H9 (cell line): ENCODE data around the gene YPEL1. TPM values are rescaled to one million over a fixed set of nuclear protein-coding genes. Genes with fewer than 3 reads are reported as not detected.

Source experiments
- DNase-seq: peaks from one replicate; pipeline ENCODE4 v3.0.0-alpha.2; 2017
- H2AFZ ChIP-seq: one replicate; pipeline ENCODE4 v1.6.1; 2013; ENCODE audit warnings: mild to moderate bottlenecking, low read length, control low read depth, moderate library complexity
- H2AK5ac ChIP-seq: 2 replicates; pipeline ENCODE4 v1.6.1; 2013; ENCODE audit warnings: low read length, control low read depth, mixed read lengths; ENCODE audit not compliant: insufficient read length
- H2BK120ac ChIP-seq: one replicate; pipeline ENCODE4 v1.6.1; 2013; ENCODE audit warnings: low read depth, mild to moderate bottlenecking, low read length, control low read depth, inconsistent platforms; ENCODE audit not compliant: poor library complexity, severe bottlenecking
- H2BK12ac ChIP-seq: 2 replicates; pipeline ENCODE4 v1.6.1; 2013; ENCODE audit warnings: low read length, control low read depth, mixed read lengths, low read depth; ENCODE audit not compliant: insufficient read length
- H2BK15ac ChIP-seq: 2 replicates; pipeline ENCODE4 v1.6.1; 2013; ENCODE audit warnings: low read depth, low read length, control low read depth
- H2BK20ac ChIP-seq: one replicate; pipeline ENCODE4 v1.6.1; 2013; ENCODE audit warnings: low read depth, mild to moderate bottlenecking, low read length, control low read depth, inconsistent platforms; ENCODE audit not compliant: poor library complexity, severe bottlenecking
- H2BK5ac ChIP-seq: 2 replicates; pipeline ENCODE4 v1.6.1; 2013; ENCODE audit warnings: low read length, control low read depth, mixed read lengths; ENCODE audit not compliant: insufficient read length
- H3K14ac ChIP-seq: 2 replicates; pipeline ENCODE4 v1.6.1; 2013; ENCODE audit warnings: low read length, control low read depth; ENCODE audit not compliant: insufficient read depth
- H3K18ac ChIP-seq: 2 replicates; pipeline ENCODE4 v1.6.1; 2013; ENCODE audit warnings: low read depth, mild to moderate bottlenecking, mixed read lengths, low read length, control low read depth; ENCODE audit not compliant: insufficient read length
- H3K23ac ChIP-seq: 2 replicates; pipeline ENCODE4 v1.6.1; 2013; ENCODE audit warnings: low read length, control low read depth, mixed read lengths, low read depth; ENCODE audit not compliant: insufficient read length
- H3K23me2 ChIP-seq: 2 replicates; pipeline ENCODE4 v1.6.1; 2013; ENCODE audit warnings: low read depth, mild to moderate bottlenecking, mixed read lengths, low read length, control low read depth; ENCODE audit not compliant: insufficient read length, poor library complexity, severe bottlenecking
- H3K27ac ChIP-seq: 2 replicates; pipeline ENCODE4 v1.5.1; 2013; ENCODE audit warnings: low read length, control low read depth, mixed read lengths, low read depth; ENCODE audit not compliant: insufficient read length
- H3K27me3 ChIP-seq: 2 replicates; pipeline ENCODE4 v1.6.1; 2013; ENCODE audit warnings: low read length, control low read depth, inconsistent platforms; ENCODE audit not compliant: insufficient read depth
- H3K4ac ChIP-seq: 2 replicates; pipeline ENCODE4 v1.6.1; 2013; ENCODE audit warnings: low read depth, mild to moderate bottlenecking, control low read depth, inconsistent platforms, low read length, moderate library complexity
- H3K4me1 ChIP-seq: 2 replicates; pipeline ENCODE4 v1.6.1; 2013; ENCODE audit warnings: low read length, control low read depth, inconsistent platforms; ENCODE audit not compliant: insufficient read depth
- H3K4me2 ChIP-seq: 2 replicates; pipeline ENCODE4 v1.6.1; 2013; ENCODE audit warnings: low read length, control low read depth, mixed read lengths; ENCODE audit not compliant: insufficient read length, insufficient read depth
- H3K56ac ChIP-seq: 2 replicates; pipeline ENCODE4 v1.6.1; 2013; ENCODE audit warnings: low read depth, mild to moderate bottlenecking, mixed read lengths, low read length, control low read depth; ENCODE audit not compliant: insufficient read length
- H3K79me1 ChIP-seq: 2 replicates; pipeline ENCODE4 v1.6.1; 2013; ENCODE audit warnings: low read depth, mild to moderate bottlenecking, moderate library complexity, low read length, control low read depth, inconsistent platforms; ENCODE audit not compliant: insufficient read depth, poor library complexity, severe bottlenecking
- H3K79me2 ChIP-seq: 2 replicates; pipeline ENCODE4 v1.6.1; 2013; ENCODE audit warnings: low read length, control low read depth, inconsistent platforms; ENCODE audit not compliant: insufficient read depth
- H3K9ac ChIP-seq: 2 replicates; pipeline ENCODE4 v1.6.1; 2013; ENCODE audit warnings: low read length, control low read depth, mixed read lengths; ENCODE audit not compliant: insufficient read length; ENCODE audit errors: extremely low read depth
- H3K9me3 ChIP-seq: one replicate; pipeline ENCODE4 v1.6.1; 2013; ENCODE audit warnings: low read depth, low read length, inconsistent platforms; ENCODE audit not compliant: control insufficient read depth
- H3T11ph ChIP-seq: one replicate; pipeline ENCODE4 v1.6.1; 2013; ENCODE audit warnings: mild to moderate bottlenecking, low read length, control low read depth, inconsistent platforms
- H4K20me1 ChIP-seq: one replicate; pipeline ENCODE4 v1.6.1; 2013; ENCODE audit not compliant: control insufficient read depth, insufficient read length, insufficient read depth
- H4K5ac ChIP-seq: 2 replicates; pipeline ENCODE4 v1.6.1; 2013; ENCODE audit warnings: low read depth, mild to moderate bottlenecking, mixed read lengths, low read length, control low read depth; ENCODE audit not compliant: insufficient read length
- H4K8ac ChIP-seq: replicated peaks from 2 replicates; pipeline ENCODE4 v1.6.1; 2013; ENCODE audit warnings: low read length, control low read depth, mixed read lengths, low read depth; ENCODE audit not compliant: insufficient read length
- H4K91ac ChIP-seq: 2 replicates; pipeline ENCODE4 v1.6.1; 2013; ENCODE audit warnings: low read depth, mild to moderate bottlenecking, moderate library complexity, mixed read lengths, low read length, control low read depth; ENCODE audit not compliant: insufficient read length
- H3K27ac Mint-ChIP-seq, 3 experiments: 2 replicates in 2 of 3; 3 replicates in 1 of 3; pipeline ENCODE4 v1.8.0; 2020 to 2021; ENCODE audit warnings: mixed read lengths in 3 of 3, mild to moderate bottlenecking in 1 of 3, moderate library complexity in 1 of 3
- H3K27me3 Mint-ChIP-seq: 2 replicates; pipeline ENCODE4 v1.8.0; 2021; ENCODE audit warnings: low read depth, mild to moderate bottlenecking, moderate library complexity, mixed read lengths
- H3K36me3 Mint-ChIP-seq, 3 experiments: 2 replicates in 2 of 3; 3 replicates in 1 of 3; pipeline ENCODE4 v1.8.0; 2020 to 2021; ENCODE audit warnings: low read depth in 3 of 3, mixed read lengths in 3 of 3; ENCODE audit not compliant: insufficient read depth in 1 of 3
- H3K4me1 Mint-ChIP-seq, 2 experiments: 2 replicates each; pipeline ENCODE4 v1.8.0; 2020; ENCODE audit warnings: mixed read lengths in 2 of 2
- H3K4me3 Mint-ChIP-seq, 2 experiments: 2 replicates in 1 of 2; 3 replicates in 1 of 2; pipeline ENCODE4 v1.8.0; 2020 to 2021; ENCODE audit warnings: mild to moderate bottlenecking in 2 of 2, mixed read lengths in 2 of 2, moderate library complexity in 1 of 2
- H3K9me3 Mint-ChIP-seq, 2 experiments: 2 replicates in 1 of 2; 3 replicates in 1 of 2; pipeline ENCODE4 v1.8.0; 2020; ENCODE audit warnings: mild to moderate bottlenecking in 2 of 2, mixed read lengths in 2 of 2, moderate library complexity in 1 of 2
- WGBS: extraction: QIAGEN DNeasy Blood & Tissue Kit; methylation state at CpG from one replicate; pipeline ENCODE4 v1.1.7; 2013; ENCODE audit warnings: missing lambda C conversion rate, low lambda C conversion rate, mixed read lengths; ENCODE audit not compliant: insufficient read length; ENCODE audit errors: extremely low coverage; 5-methylcytosine and 5-hydroxymethylcytosine counted together
- total RNA-seq: library from RNA; stranded (reverse); gene quantifications from 2 replicates; pipeline ENCODE4 v1.2.1, GENCODE V29; 2021
- TF ChIP-seq, protein P1 (sequence below): fragments of 200-600 bp; sonication (generic); conservative IDR thresholded peaks from 3 replicates; pipeline ENCODE4 v1.8.0; 2021; ENCODE audit warnings: antibody characterized with exemption, mild to moderate bottlenecking

The YPEL1 gene
- total RNA-seq, 1 experiment from 2014 or later: 5.4 TPM

DNA sequence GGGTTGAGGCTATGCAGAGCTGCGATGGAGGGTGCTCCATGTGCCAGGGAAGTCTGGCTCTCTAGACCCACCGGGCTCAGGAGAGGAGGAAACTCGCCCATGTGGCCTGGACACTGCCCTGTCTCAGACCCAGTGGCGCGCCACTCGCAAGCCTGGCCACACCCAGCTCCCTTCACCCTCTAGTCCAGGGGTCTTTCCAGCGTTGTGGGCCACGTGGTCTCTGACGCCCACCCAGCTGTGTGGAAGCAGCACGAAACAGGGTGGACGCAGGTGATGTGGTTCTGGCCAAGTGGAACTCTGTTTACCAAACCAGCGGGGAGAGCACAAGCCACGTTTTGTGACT is 41.6 kb downstream of the YPEL1 start:
- DNase-seq: no peak
- H3K27me3 ChIP-seq: no peaks in the 10 kb centered on the region
- no peaks in the 10 kb centered on the region for H3K27me3 Mint-ChIP-seq
- H3K23ac ChIP-seq: no peak overlapping the region
- H2BK20ac ChIP-seq: no peak overlapping the region
- no peak overlapping the region for H3K18ac ChIP-seq
- H3K9me3 Mint-ChIP-seq: no peaks in the 10 kb centered on the region
- H2BK15ac ChIP-seq: no peak overlapping the region
- no peak overlapping the region for H2BK120ac ChIP-seq
- H3K23me2 ChIP-seq: no peaks in the 10 kb centered on the region
- TF ChIP-seq, protein P1, sequence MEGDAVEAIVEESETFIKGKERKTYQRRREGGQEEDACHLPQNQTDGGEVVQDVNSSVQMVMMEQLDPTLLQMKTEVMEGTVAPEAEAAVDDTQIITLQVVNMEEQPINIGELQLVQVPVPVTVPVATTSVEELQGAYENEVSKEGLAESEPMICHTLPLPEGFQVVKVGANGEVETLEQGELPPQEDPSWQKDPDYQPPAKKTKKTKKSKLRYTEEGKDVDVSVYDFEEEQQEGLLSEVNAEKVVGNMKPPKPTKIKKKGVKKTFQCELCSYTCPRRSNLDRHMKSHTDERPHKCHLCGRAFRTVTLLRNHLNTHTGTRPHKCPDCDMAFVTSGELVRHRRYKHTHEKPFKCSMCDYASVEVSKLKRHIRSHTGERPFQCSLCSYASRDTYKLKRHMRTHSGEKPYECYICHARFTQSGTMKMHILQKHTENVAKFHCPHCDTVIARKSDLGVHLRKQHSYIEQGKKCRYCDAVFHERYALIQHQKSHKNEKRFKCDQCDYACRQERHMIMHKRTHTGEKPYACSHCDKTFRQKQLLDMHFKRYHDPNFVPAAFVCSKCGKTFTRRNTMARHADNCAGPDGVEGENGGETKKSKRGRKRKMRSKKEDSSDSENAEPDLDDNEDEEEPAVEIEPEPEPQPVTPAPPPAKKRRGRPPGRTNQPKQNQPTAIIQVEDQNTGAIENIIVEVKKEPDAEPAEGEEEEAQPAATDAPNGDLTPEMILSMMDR: no peak
- H2BK12ac ChIP-seq: no peak overlapping the region
- H2AK5ac ChIP-seq: no peak overlapping the region
- no peak overlapping the region for H4K5ac ChIP-seq
- no peaks in the 10 kb centered on the region for H4K20me1 ChIP-seq
- no peaks in the 10 kb centered on the region for H3K4me1 ChIP-seq
- no peak overlapping the region for H4K8ac ChIP-seq
- WGBS: no CpG with 5 or more reads among the region's 13 CpGs
- H3K9me3 ChIP-seq: no peaks in the 10 kb centered on the region
- no peak overlapping the region for H3K4ac ChIP-seq
- H3K14ac ChIP-seq: no peak overlapping the region
- no peaks in the 10 kb centered on the region for H3K79me2 ChIP-seq
- peaks cover 17 to 46% (median 45%) of the 10 kb centered on the region in 3 experiments; a peak in 6 of 7 replicates for H3K36me3 Mint-ChIP-seq
- H3K27ac Mint-ChIP-seq: no peak overlapping the region; a peak in 1 of 7 replicates
- no peak overlapping the region for H2BK5ac ChIP-seq
- no peak overlapping the region for H3T11ph ChIP-seq
- H3K79me1 ChIP-seq: no peaks in the 10 kb centered on the region
- H3K4me3 Mint-ChIP-seq: no peak overlapping the region
- H3K9ac ChIP-seq: no peak overlapping the region
- no peak overlapping the region for H4K91ac ChIP-seq
- H3K27ac ChIP-seq: no peak overlapping the region
- 0 out of 4 replicates have a peak, but pooled peaks cover 0 to 2% of the 10 kb centered on the region in 2 experiments for H3K4me1 Mint-ChIP-seq
- H3K4me2 ChIP-seq: no peak overlapping the region
- no peak overlapping the region for H2AFZ ChIP-seq
- H3K56ac ChIP-seq: no peak overlapping the region
